ENCODE data around the gene SF3B2. TPM values are rescaled to one million over a fixed set of nuclear protein-coding genes. Genes with fewer than 3 reads are reported as not detected.

Gene SF3B2
- total and polyA plus RNA-seq, 4 donors, result 50.5 to 67.6 (median 57.2) TPM

- TF ChIP-seq TAF1 (conservative IDR thresholded peaks at IDR 0.05) (no peak), GABPA (IDR thresholded peaks at IDR 0.05 in 1 of 2, conservative IDR thresholded peaks at IDR 0.05 in 1 of 2) (no peak), JUND (IDR thresholded peaks at IDR 0.05) (no peak), SP1 (IDR thresholded peaks at IDR 0.05) (no peak), YY1 (IDR thresholded peaks at IDR 0.05) (no peak), RXRA (IDR thresholded peaks at IDR 0.05) (no peak), HNF4A (conservative IDR thresholded peaks at IDR 0.05) (no peak), EGR1 (IDR thresholded peaks at IDR 0.05; ENCODE audit: low read depth in 2 of 2) (no peak), RAD21 (IDR thresholded peaks at IDR 0.05) (no peak)
- H3K9ac ChIP-seq (ENCODE audit: low read depth in 1 of 2, low read length in 2 of 2), result no peak overlapping the region
- no peak overlapping the region for H3K27ac ChIP-seq (ENCODE audit: low read depth in 1 of 2, low read length in 2 of 2)
- peaks cover 5 to 31% (median 26%) of the 10 kb centered on the region in 4 donors for H3K4me1 ChIP-seq (ENCODE audit: control insufficient read depth in 4 of 4, insufficient read depth in 4 of 4, low read length in 3 of 4)
- H3K27me3 ChIP-seq (ENCODE audit: control insufficient read depth in 4 of 4, insufficient read depth in 4 of 4, low read length in 3 of 4), result no peaks in the 10 kb centered on the region
- H3K36me3 ChIP-seq (ENCODE audit: control insufficient read depth in 4 of 4, insufficient read depth in 3 of 4, low read depth in 1 of 4, low read length in 3 of 4), result peaks cover 16 to 80% (median 59%) of the 10 kb centered on the region in 4 donors
- no peaks in the 10 kb centered on the region for H3K9me3 ChIP-seq (ENCODE audit: control insufficient read depth in 4 of 4, low read length in 3 of 4)
- WGBS, result 97% methylated on average over 1 of the region's 1 CpG
- no peak for DNase-seq (ENCODE audit: low spot score)
- no peak overlapping the region for H3K4me3 ChIP-seq (ENCODE audit: low read depth in 1 of 3, low read length in 3 of 3)
Observed at GRCh38 chr11:66064571-66064970, 12.4 kb downstream of the SF3B2 start.

DNA sequence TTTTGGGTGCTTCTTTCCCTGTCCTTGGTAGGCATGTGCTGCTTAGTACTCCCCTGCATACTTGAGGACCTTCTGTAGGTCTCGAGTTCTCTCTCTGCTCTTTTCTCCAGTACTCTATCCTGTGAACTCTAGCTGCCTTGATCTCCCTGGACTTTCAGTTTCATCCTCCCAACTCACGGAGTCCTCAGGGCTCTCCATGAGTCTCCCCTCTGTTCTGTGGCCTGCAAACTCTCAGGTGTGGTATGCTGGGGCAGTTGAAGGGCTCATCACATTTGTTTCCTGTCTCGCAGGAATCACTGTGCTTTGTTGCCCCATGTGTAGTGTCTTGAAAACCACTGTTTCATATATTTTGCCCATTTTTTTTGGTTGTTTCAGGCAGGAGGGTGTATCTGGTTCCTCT, 14.6 kb downstream of the SF3B2 start:
- Histone ChIP-seq H3K27me3 (ENCODE audit: control insufficient read depth in 4 of 4, insufficient read depth in 4 of 4, low read length in 3 of 4) (no peaks in the 10 kb centered on the region), H3K4me3 (ENCODE audit: low read depth in 1 of 3, low read length in 3 of 3) (no peak overlapping the region), H3K36me3 (ENCODE audit: control insufficient read depth in 4 of 4, insufficient read depth in 3 of 4, low read depth in 1 of 4, low read length in 3 of 4) (peaks cover 10 to 58% (median 38%) of the 10 kb centered on the region in 4 donors), H3K9ac (ENCODE audit: low read depth in 1 of 2, low read length in 2 of 2) (no peak overlapping the region), H3K4me1 (ENCODE audit: control insufficient read depth in 4 of 4, insufficient read depth in 4 of 4, low read length in 3 of 4) (peaks cover 5 to 40% (median 30%) of the 10 kb centered on the region in 4 donors), H3K27ac (ENCODE audit: low read depth in 1 of 2, low read length in 2 of 2) (no peak overlapping the region), H3K9me3 (ENCODE audit: control insufficient read depth in 4 of 4, low read length in 3 of 4) (no peaks in the 10 kb centered on the region)
- TF ChIP-seq MAX (IDR thresholded peaks at IDR 0.05) (no peak), HNF4A (conservative IDR thresholded peaks at IDR 0.05) (no peak), FOXA2 (IDR thresholded peaks at IDR 0.05) (no peak), CTCF (IDR thresholded peaks at IDR 0.05; ENCODE audit: low read depth, low read length, missing input control) (no peak), NR2F2 (IDR thresholded peaks at IDR 0.05) (no peak), SP1 (IDR thresholded peaks at IDR 0.05) (no peak), TAF1 (conservative IDR thresholded peaks at IDR 0.05) (no peak), HNF4G (IDR thresholded peaks at IDR 0.05) (no peak), RAD21 (IDR thresholded peaks at IDR 0.05) (no peak), JUND (IDR thresholded peaks at IDR 0.05) (no peak)
- TF ChIP-seq, protein P1, sequence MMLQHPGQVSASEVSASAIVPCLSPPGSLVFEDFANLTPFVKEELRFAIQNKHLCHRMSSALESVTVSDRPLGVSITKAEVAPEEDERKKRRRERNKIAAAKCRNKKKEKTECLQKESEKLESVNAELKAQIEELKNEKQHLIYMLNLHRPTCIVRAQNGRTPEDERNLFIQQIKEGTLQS (IDR thresholded peaks at IDR 0.05), result no peak
- 82% methylated on average over 3 of the region's 3 CpGs for WGBS
- DNase-seq (ENCODE audit: low spot score), result no peak

DNA sequence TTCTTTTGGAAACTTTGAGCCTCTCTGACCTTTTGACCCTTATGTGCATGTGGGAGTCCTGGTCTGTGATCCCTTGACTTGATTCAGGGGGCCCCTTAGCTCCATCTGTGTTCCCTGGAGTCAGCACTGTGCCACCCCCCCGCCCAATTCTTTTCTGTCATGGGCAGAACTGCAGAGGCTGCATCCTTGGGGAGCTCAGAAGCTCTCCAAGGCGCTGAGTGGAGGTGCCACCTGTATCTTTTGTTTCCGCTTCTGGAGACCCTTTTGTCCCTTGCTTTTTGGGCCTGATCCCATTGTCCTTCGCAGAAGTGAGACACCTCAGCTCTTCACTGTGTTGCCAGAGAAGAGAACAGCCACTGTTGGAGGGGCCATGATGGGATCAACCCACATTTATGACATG, 15.5 kb downstream of the SF3B2 start:
- Histone ChIP-seq H3K9ac (ENCODE audit: low read depth in 1 of 2, low read length in 2 of 2) (no peak overlapping the region), H3K36me3 (ENCODE audit: control insufficient read depth in 4 of 4, insufficient read depth in 3 of 4, low read depth in 1 of 4, low read length in 3 of 4) (peaks cover 10 to 51% (median 34%) of the 10 kb centered on the region in 4 donors), H3K27me3 (ENCODE audit: control insufficient read depth in 4 of 4, insufficient read depth in 4 of 4, low read length in 3 of 4) (no peaks in the 10 kb centered on the region), H3K9me3 (ENCODE audit: control insufficient read depth in 4 of 4, low read length in 3 of 4) (no peaks in the 10 kb centered on the region), H3K4me1 (ENCODE audit: control insufficient read depth in 4 of 4, insufficient read depth in 4 of 4, low read length in 3 of 4) (peaks cover 5 to 40% (median 30%) of the 10 kb centered on the region in 4 donors), H3K27ac (ENCODE audit: low read depth in 1 of 2, low read length in 2 of 2) (no peak overlapping the region), H3K4me3 (ENCODE audit: low read depth in 1 of 3, low read length in 3 of 3) (no peak overlapping the region)
- no peak for TF ChIP-seq RXRA (IDR thresholded peaks at IDR 0.05)
- 98% methylated on average over 4 of the region's 4 CpGs for WGBS
- no peak for DNase-seq (ENCODE audit: low spot score)

Data from liver (tissue), 9 donors.